Activated CD8-positive, alpha-beta memory T cell treated with anti-CD3 and anti-CD28 coated beads, Interleukin-2, amount 50 U/mL, for 24 hours (primary cell): Measurements from ENCODE around the gene CASP7.

Source experiments
- DNase-seq: peaks from one replicate; pipeline ENCODE4 v3.0.0-alpha.2; 2020; ENCODE audit errors: extremely low read depth

CASP7 gene

DNA sequence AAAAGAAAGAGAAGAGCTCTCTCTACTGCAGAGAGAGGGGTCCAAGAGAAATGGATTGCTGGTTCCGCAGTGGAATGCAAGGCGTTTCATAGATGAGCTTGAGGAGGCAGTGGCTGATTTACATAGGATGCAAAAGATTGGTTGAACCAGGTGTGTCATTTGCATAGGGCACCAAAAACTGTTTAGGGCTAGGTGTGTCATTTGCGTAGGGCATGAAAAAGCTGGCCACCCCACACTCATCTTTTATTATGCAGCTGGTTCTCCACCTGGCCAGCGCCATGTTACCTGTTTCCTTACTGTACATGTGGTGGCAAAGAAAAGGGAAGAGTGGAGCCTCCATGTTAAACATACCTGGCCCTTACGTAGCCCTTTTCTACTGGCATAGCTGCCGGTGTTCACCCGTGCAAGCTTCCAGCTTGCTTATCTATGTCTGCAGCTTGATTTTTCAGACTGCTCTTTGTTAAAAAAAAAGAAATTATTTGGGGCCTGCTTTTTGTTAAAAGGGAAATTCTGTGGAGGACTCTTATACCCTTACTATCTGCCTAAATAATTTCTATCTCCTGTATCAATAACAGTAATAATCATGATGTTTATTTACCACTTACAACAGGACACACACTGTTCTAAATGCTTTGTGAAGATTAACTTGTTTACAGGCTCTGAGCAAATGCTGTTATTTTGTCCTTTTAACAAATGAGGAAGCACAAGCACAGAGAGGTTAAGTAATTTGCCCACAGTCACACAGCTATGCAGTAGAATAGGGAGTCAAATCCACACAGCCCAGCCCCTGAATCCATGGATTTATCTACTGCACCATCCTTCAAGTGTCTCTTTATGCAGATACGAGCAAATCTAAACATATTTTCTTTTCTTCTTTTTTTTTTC, 33.3 kb downstream of the CASP7 start:
- no peak for DNase-seq

DNA sequence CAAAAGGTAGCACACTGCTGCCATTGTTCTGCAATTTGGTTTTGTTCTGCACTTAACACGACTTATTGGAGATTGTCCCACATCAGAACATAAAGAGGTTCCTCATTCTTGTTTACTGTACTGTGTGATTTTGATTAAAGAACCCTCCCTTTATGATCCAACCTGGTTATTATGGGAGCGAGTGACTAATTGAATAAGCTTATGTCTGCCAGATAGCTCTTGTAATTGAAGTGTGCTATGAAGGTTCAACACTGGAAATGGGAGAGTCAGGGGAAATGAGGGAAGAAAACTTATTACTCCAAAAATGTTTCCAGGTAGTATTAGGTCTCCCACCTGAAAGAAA, 33.9 kb downstream of the CASP7 start:
- DNase-seq: no peak

- no peak for DNase-seq
These were observed 36.6 kb downstream of the CASP7 start for GRCh38 chr10:113716109-113716910.

- DNase-seq: no peak
These were observed 39.5 kb downstream of the CASP7 start for GRCh38 chr10:113718969-113719822.

GRCh38 chr10:113720386-113720785, 40.7 kb downstream of the CASP7 start:
- no peak for DNase-seq

GRCh38 chr10:113732160-113732881, 52.6 kb downstream of the CASP7 start:
- no peak for DNase-seq

GRCh38 chr10:113732966-113733365, 53.3 kb downstream of the CASP7 start:
- DNase-seq: no peak

DNA sequence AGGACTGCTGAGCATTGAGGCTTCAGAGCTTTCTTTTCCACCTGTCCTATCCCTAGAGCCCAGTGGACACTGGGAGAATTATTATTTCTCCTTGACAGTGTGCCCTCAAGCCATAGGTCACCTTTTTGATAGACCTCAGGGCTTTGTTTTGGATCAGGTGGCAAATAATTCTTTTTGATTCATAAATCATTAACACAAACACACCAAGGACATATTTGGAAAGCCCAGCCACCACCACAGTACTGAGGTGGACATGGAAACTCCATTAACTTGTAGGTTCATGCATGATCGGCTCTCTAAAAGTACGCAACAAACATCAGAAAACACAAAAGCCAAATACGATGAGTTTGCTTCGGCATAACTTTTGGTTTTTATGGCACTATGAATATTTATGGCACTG, 53.9 kb downstream of the CASP7 start:
- DNase-seq: no peak

DNA sequence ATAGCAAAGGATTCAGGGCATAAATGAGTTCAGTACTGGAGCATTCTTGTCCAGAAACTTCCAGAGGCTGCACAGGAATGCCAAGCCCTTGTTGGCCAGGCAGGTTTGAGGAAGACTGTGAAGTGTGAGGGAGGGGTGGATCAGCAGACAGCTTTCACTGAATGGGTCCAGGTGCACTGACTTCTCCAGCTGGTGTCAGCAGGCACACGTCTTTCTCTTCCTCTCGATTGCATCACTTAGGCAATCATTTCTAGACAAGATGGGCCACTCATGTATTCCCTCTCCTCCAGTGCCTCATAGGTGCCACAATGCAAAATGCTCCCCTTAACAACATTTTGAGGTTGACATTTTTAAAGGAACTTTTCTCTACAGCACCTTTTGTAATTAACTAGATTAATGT, 56.2 kb downstream of the CASP7 start:
- DNase-seq: no peak

GRCh38 chr10:113736576-113736975, 56.9 kb downstream of the CASP7 start:
- DNase-seq: no peak

GRCh38 chr10:113739031-113739430, 59.3 kb downstream of the CASP7 start:
- DNase-seq: no peak

DNA sequence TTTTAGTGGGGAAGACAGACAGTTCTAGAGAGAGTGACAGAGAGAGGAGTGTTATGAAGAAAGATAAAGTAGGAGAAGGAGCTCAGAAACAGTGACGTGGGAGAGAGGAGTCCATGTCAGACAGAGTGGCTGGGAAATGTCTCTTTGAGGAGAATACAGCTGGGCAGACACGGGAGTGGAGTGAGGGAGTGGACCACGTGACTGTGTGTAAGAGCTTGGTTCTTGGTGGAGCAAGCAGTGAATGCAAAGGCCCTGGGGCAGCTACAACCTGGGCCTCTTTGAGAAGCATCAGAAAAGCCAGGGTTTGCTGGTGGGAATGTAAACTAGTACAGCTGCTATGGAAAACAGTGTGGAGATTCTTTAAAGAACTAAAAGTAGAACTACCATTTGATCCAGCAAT, 59.9 kb downstream of the CASP7 start:
- no peak for DNase-seq

- no peak for DNase-seq
These were observed 61.1 kb downstream of the CASP7 start for GRCh38 chr10:113740850-113741249.

DNA sequence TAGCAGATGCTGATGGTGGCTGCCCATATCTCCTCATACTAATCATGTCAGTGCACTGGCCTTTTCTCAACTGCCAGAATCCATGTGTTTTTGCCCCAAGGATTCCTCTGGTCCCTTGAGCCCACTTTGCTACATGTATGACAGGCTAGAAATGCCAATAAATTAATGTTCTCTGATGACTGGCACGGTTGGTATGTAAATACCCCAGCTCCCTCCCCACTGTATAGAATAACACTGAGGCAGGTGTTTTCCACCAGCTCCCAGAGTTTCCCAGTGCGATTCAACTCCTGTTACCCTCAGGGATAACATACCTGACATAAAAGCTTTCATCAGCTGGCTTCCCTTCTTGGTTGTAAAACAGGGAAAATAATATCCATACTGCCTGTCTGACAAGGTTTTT, 62.8 kb downstream of the CASP7 start:
- no peak for DNase-seq

DNA sequence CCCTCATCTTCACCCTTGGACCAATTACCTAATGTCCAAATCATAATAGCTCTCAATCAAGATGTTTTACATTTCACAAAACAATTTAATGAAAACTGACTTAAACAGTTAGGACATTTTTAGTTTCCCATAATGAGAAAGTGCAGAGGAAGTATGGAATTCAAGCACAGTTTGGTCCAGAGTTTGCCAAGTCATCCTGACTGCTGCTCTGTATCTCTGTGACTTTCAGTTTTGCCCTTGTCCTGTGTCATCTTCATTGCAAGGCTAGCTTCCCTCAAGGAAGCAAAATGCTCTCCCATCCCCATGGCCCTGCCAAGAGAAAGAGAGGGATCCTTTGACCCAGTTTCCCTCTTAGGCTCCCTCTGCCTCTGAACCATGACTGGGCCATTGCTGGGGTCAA, 63.9 kb downstream of the CASP7 start:
- no peak for DNase-seq

DNA sequence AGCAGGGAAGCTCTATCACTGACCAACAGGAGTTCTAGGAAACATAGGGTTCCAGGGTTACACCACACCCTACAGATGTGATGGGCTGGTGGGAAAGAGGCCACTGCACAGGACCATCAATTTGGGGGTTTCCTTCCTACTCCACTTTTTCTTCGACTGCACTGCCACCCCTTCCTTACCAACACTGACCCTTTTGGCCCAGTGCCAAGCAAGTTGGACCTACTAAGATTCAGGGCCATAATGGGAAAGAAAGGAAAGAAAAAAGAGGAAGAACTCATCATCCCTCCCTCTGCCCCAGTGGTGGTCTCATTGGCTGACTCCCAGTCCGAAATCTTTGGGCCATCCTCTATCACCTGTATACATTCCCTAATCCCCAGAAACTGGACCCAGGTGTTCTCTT, 65.7 kb downstream of the CASP7 start:
- no peak for DNase-seq

GRCh38 chr10:113746217-113746957, 66.7 kb downstream of the CASP7 start:
- no peak for DNase-seq

- DNase-seq: no peak
These were observed 71.5 kb downstream of the CASP7 start, which contains the start of gene PLEKHS1 for GRCh38 chr10:113751181-113751732. Gene PLEKHS1, plus strand, starts transcription at chr10:113751682. Its CDS starts 3,596 bp downstream, at chr10:113755278.

DNA sequence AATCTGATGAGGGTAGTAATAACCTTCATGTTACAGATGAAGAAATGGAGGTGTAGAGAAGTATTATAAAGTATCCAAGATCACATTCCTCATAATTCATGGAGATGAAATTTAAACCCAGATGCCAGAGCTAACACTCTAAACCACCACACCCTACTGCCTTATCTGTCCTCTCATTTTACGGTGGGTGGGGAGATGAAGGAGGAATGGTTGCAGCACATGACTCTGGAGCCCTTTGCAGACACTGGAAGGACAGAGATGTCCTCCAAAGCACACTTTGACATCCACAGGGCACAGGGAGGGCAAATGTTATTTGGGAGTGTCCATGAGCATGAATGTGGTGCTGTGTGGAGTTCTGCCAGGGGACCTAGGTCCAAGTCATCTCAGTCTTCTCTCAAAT, 72.8 kb downstream of the CASP7 start:
- no peak for DNase-seq

DNA sequence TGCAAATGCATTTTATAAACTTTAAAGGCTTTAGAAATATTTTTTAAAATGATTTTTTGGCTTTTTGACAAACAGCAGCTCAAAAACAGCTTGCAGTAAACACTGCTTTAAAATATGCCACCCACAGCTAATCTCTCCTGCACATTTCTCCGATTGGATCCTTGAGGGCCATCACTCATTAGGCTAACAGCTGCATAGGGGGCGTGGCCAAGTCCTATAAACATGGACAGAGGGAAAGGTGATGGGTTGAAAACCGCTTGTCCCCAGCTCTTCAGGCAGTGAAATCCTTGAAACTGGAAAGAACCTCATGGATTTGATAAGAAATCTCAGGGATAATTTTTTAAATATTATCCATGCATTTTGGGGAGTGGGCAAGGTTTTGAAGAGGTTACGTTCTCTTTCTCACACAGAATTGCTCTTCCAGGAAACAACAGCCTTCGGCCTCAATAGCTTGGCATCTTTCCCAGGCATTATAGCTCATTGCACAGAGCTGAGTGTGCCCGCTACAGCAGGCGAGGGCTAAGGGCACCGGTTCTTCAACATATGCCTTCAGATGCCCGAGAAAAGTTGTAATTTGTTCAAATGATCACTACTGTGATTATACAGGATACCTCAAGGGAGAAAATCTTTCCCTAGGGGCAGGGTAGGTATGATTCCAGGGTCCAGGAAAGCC, 73.4 kb downstream of the CASP7 start:
- DNase-seq: no peak
